Stimulated activated CD4-positive, alpha-beta T cell treated with anti-CD3 and anti-CD28 coated beads, Interleukin-12 subunit alpha, Interleukin-12 subunit beta, amount 100 ng/mL, for 48 hours (primary cell): ENCODE results near the gene CADPS.

Experiments used
- DNase-seq, 3 donors: peaks; one replicate each; pipeline ENCODE4 v3.0.0-alpha.2; 2020; ENCODE audit warnings: low read depth in 2 of 3, low spot score in 1 of 3

Gene CADPS

DNA sequence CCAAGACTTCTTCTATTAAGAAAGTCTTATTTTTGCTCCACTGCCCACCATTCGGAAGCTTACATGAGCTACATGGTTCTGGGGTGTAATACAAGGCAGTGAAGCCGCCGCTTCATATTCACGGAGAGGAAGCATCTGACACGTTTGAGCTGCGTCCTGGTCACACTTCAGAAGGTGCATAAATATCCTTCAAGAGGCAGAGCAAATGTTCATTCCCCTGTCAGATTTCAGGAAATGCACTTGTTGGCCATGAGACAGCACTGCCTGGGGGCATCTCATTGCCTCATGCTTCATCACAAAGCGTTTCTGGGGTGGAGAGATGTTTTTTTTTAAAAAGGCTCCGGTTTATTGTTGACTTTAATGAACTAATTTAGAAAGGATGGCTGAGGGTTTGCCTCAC lies 119.9 kb downstream of the CADPS start:
- DNase-seq = no peak

DNA sequence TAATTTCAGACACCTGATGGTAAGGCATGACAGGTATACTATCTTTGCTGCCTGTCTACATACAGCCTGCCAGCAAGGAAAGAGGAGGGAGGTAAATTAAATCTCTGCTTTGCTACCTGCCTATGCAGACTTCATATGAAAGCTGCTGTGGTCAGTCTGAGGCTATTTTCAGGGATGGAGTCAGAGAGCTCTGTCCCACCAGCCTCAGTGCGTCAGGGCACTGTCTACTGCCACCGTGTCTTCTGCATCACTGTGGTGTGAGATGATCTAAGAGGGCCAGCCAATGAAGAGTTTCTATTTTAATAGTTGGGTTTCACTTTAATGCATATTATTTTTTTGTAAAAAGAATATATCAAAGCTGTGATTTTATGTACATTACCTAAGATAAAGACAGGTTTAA lies 125.6 kb downstream of the CADPS start:
- DNase-seq = no peak

GRCh38 chr3:62749130-62749529 lies 126.1 kb downstream of the CADPS start:
- no peak for DNase-seq

DNA sequence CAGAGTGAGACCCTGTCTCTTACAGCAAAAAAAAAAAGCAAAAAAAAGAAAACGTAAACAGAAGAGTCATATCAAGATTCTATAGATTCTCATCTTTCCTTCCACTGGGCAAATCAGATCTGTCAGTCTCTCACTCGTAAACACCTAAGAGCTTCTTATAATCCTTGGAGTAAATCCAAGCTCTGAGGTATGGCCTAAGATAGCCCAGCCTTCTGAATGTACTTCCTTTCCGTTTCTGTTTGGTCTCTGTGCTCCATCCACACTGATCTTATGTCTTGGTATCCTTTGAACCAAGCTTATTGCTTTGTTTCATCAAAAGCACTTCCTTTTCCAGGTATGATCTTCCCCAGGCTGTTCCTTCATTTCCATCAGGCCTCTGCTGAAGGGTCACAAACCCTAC lies 137.8 kb downstream of the CADPS start:
- DNase-seq = no peak

- DNase-seq = no peak
These were observed 139.7 kb downstream of the CADPS start for GRCh38 chr3:62735510-62735909.

GRCh38 chr3:62732183-62732904 lies 142.9 kb downstream of the CADPS start:
- no peak for DNase-seq

DNA sequence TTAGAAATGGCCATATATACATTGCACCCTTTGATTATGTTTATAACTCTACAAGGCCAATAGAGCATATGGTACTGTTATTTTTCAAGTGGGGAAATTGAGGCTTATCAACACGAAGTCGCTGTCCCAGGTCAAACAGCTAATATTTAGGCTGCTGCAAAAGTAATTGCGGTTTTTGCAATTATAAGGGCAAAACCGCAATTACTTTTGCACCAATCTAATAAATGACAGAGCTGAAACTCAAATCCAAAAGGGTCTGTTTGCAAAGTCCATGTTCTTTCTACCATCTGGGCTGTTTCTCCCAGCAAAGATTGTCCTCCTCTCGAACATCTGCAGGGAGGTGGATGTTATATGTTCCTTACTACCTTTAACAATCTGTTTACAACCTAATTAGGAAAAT lies 147.2 kb downstream of the CADPS start:
- DNase-seq = no peak

- no peak for DNase-seq
These were observed 147.7 kb downstream of the CADPS start for GRCh38 chr3:62727536-62727935.

DNA sequence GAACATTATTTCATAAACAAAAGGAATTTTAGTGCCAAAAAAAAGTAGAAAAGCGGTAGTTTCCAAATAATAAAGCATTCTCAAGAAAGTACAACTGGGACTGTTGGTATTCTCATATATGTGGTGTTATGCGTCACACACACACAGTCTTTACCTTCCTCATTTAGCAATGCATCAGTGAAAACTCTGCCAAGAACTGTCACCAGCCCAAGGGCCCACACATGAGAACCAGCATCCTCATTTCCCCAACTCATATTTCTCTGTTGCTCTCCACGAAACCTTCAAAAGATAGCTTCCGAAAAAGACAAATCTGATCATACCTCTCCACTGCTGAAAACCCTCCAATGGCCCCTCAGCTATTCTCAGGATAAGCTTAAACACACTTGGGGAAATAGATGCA lies 150.7 kb downstream of the CADPS start:
- DNase-seq = no peak

GRCh38 chr3:62723914-62724217 lies 151.3 kb downstream of the CADPS start:
- DNase-seq = no peak

GRCh38 chr3:62723166-62723913 lies 151.9 kb downstream of the CADPS start:
- no peak for DNase-seq

GRCh38 chr3:62722344-62722743 lies 152.9 kb downstream of the CADPS start:
- no peak for DNase-seq

DNA sequence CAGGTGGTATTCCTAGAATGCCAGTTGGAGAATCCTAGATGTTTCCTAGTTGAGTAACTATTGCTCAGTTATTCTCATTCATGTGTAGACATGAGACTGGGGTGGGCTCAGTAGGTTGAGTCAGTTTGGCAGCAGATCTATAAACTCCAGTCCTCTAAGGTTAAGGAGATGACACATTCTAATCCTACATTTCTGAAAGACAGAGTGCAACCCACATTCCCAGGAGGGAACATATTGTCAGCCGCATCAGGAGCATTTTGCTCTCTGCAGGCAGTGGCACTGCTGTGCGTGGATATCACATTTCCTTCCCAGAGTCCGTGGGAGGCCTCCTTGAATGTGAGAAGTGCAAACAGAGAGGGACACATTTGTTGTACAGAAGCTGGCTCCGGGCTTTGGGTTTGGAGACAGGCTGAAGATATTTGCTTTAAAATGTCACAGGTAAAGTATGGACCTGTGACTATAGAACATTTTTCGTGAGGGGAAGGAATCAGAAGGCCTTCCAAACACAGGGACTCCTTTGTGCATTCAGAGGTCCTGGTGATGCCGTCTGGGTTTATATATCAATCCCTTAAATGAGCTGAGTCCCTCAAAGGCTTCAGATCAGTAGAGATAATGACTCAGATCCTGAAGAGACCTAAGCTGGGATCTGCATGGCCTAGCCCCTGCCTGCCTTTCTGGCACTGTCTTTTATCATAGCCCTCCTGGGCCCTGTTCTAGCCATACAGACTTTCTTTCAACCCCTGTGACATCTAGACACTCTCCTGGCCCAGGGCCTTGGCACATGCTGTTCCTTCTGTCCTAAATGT lies 156.5 kb downstream of the CADPS start:
- no peak for DNase-seq

DNA sequence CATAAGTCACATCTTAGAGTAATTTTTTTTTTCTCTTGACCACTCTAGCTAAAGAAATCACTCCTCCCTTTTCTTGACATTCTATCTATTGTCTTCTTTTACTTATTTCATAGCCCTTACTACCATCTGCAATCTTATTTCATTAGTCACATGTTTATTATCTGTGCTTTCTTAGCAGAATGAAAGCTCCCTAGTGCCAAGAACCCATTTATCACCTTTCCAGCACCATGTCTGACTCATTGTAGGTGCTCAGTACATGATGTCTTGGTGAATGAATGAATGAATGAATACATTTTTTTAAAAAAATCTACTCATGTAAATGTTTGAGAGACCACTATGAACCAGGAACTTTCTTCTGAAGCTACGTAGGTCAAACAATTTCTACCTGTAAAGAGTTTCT lies 157.2 kb downstream of the CADPS start:
- no peak for DNase-seq

DNA sequence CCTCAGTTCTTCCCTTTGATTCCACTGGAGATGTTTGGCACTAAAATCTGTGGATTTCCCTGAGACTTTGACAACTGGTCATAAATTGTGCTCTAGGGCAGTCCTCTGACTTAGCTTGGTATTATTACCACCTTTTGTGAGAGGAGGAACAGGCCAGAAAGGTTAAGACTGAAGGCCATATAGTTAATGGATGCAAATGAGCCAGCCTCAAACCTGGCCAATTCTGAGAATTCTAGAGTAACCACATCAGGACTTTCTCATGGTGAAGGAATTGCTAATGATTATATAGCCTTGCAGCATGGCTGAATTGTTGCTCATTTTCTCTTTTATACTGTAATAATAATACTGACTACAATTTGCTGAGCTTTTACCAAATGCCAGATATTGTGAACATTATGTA lies 162.5 kb downstream of the CADPS start:
- no peak for DNase-seq

GRCh38 chr3:62710751-62711150 lies 164.5 kb downstream of the CADPS start:
- no peak for DNase-seq

DNA sequence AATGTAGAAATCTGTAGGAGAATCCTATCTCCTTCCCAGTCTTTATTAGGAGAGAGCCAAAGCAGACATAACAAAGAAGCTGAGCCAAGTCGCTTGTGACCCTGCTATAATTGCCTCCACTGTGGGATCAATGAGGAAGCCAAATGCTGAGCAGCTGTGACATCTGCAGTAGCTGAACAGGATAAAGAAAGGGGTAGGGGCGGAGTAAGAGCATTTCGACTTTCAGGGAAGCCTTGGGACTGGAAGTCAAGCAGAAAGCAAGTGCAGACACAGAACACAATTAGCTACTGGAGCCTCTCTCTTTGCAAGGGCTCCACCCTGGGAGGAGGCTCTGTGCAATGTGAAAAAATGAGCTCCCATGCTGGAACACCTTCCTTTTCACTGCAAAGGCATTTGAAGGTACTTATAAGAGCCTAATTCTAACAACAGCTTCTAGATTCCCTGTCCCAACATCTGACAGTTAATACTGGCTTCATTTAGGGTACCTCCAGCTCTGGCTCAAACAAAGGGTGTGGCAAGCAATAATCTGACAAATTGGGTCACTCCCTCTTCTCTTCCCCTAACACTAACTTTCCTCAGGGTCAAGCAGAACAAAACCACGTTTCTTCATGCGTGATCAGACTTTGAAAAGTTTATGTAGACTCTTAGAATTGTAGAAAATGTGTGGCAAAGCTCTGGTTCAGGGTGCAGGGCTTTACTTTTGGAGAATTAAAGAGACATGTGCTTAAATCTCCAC lies 166.4 kb downstream of the CADPS start:
- no peak for DNase-seq

GRCh38 chr3:62705721-62706120 lies 169.5 kb downstream of the CADPS start:
- no peak for DNase-seq

- DNase-seq = no peak
These were observed 171.6 kb downstream of the CADPS start for GRCh38 chr3:62703451-62704167.

DNA sequence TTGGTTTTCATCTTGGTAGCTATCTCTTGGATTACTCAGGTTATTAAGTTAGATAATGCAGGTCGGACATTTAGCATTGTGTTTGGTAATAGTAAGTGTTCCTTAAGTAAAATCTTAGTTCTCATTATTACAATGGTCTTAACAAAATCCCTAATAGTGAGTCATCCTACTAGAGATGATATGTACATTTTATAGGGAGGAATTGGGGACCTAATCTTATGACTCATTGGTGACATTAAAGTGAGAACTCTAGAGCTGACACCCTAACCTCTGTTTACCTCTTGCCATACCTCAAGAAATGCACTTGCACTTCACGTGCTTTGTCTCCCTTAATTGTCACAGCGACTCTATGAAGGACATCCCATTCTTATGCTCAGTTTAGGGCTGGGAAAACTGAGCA lies 174.9 kb downstream of the CADPS start:
- DNase-seq = no peak

GRCh38 chr3:62699728-62700127 lies 175.5 kb downstream of the CADPS start:
- DNase-seq = no peak
